Transverse colon (tissue), 4 donors: Measurements from ENCODE around the gene CENPH. TPM values are rescaled to one million over a fixed set of nuclear protein-coding genes. Genes with fewer than 3 reads are reported as not detected.

Experiments
- DNase-seq: peaks from one replicate; pipeline ENCODE4 v3.0.0-alpha.2; 2019
- H3K27ac ChIP-seq, 4 donors: fragments of 200-600 bp; sonication (generic); 2 replicates each; pipeline ENCODE4 v1.5.1; 2016 to 2018; ENCODE audit warnings: inconsistent platforms in 4 of 4
- H3K27me3 ChIP-seq: fragments of 200-600 bp; sonication (generic); 2 replicates; pipeline ENCODE4 v1.5.1; 2017; ENCODE audit warnings: inconsistent platforms
- H3K36me3 ChIP-seq, 4 donors: fragments of 200-600 bp; sonication (generic); 2 replicates each; pipeline ENCODE4 v1.5.1; 2017 to 2019; ENCODE audit warnings: inconsistent platforms in 4 of 4
- H3K4me1 ChIP-seq, 4 donors: fragments of 200-600 bp; sonication (generic); 2 replicates each; pipeline ENCODE4 v1.5.1; 2017 to 2020; ENCODE audit warnings: inconsistent platforms in 4 of 4
- H3K4me3 ChIP-seq, 4 donors: fragments of 200-600 bp; sonication (generic); 1 replicate in 1 of 4; 2 replicates in 3 of 4; pipeline versions ENCODE4 v1.5.1 to v1.6.1; 2017 to 2019; ENCODE audit warnings: inconsistent platforms in 4 of 4
- H3K9me3 ChIP-seq, 2 donors: fragments of 200-600 bp; sonication (generic); 2 replicates each; pipeline ENCODE4 v1.5.1; 2017 to 2019; ENCODE audit warnings: inconsistent platforms in 2 of 2
- CTCF ChIP-seq, 5 experiments: fragments of 200-600 bp in 3 of 5; fragments of 450-650 bp in 2 of 5; sonication (generic) in 3 of 5; IDR thresholded peaks; 1 replicate in 2 of 5; 2 replicates in 3 of 5; pipeline ENCODE4 v1.5.1; 2016 to 2017; ENCODE audit warnings: antibody characterized with exemption in 5 of 5, inconsistent platforms in 3 of 5, mild to moderate bottlenecking in 2 of 5, moderate library complexity in 1 of 5
- EP300 ChIP-seq: sonication (generic); formaldehyde crosslinking; IDR thresholded peaks from one replicate; pipeline ENCODE4 v1.6.1; 2017; ENCODE audit warnings: antibody characterized with exemption, low read depth
- POLR2A ChIP-seq: fragments of 450-650 bp; IDR thresholded peaks from one replicate; pipeline ENCODE4 v1.6.1; 2016; ENCODE audit warnings: antibody characterized with exemption, mild to moderate bottlenecking, moderate library complexity
- POLR2AphosphoS5 ChIP-seq, 3 donors: sonication (generic); formaldehyde crosslinking; IDR thresholded peaks; one replicate each; pipeline ENCODE4 v1.6.1; 2016; ENCODE audit warnings: antibody characterized with exemption in 3 of 3
- WGBS, 2 donors: methylation state at CpG; one replicate each; pipeline ENCODE4 v1.1.5; 2018; ENCODE audit warnings: low coverage in 1 of 2; 5-methylcytosine and 5-hydroxymethylcytosine counted together
- in situ Hi-C, 4 donors: fragments of 200-750 bp; cut with MboI; loops; one replicate each; pipeline versions ENCODE4 v1.15.0 to v1.15.1; 2017; ENCODE audit warnings: low sequenced_read_pairs in 3 of 4, low pct_ligation_motif_present in 1 of 4, low pct_unique_long_range_greater_than_20kb in 1 of 4
- intact Hi-C: fragments of 100-400 bp; cut with DNase I; formaldehyde crosslinking; loops from one replicate; pipeline ENCODE4 v1.15.1; 2023; ENCODE audit warnings: low total_unique reads
- total RNA-seq, 4 donors: library from RNA; depleted of rRNA; stranded (reverse); fragments of >200 nt; gene quantifications; one replicate each; pipeline ENCODE4 v1.1.0, GENCODE V29; 2016

The CENPH gene
- total RNA-seq, 4 donors from 2014 or later, result 1.2 to 4.4 TPM; not detected in 2

- Histone ChIP-seq H3K27me3 (no peaks in the 10 kb centered on the region), H3K9me3 (no peaks in the 10 kb centered on the region), H3K4me3 (no peak overlapping the region), H3K27ac (no peak overlapping the region), H3K36me3 (peaks cover 0 to 13% (median 0%) of the 10 kb centered on the region in 4 donors), H3K4me1 (peaks cover 3 to 39% (median 15%) of the 10 kb centered on the region in 4 donors)
- TF ChIP-seq EP300 (no peak), CTCF (IDR thresholded peaks at IDR 0.05) (no peak), POLR2A (no peak), POLR2AphosphoS5 (IDR thresholded peaks at IDR 0.05) (no peak)
- 74 to 77% methylated on average over 3 of the region's 3 CpGs for WGBS, 2 donors
- no peak for DNase-seq
- intact Hi-C loops (loop anchor here (10.0 kb wide), 1 partner anchor 583 kb away; no protein-coding TSS in a partner anchor), in situ Hi-C loops (no loop called here)
Observed at GRCh38 chr5:69237877-69238276, 48.5 kb downstream of the CENPH start.

GRCh38 chr5:69238760-69239251, 49.4 kb downstream of the CENPH start:
- WGBS, 2 donors, result 83 to 84% methylated on average over 6 of the region's 6 CpGs
- intact Hi-C loops (loop anchor here (10.0 kb wide), 1 partner anchor 584 kb away; no protein-coding TSS in a partner anchor), in situ Hi-C loops (no loop called here)
- Histone ChIP-seq H3K4me1 (peaks cover 3 to 38% (median 15%) of the 10 kb centered on the region in 4 donors), H3K27me3 (no peaks in the 10 kb centered on the region), H3K4me3 (no peak overlapping the region), H3K9me3 (no peaks in the 10 kb centered on the region), H3K27ac (no peak overlapping the region), H3K36me3 (peaks cover 0 to 13% (median 0%) of the 10 kb centered on the region in 4 donors)
- no peak for TF ChIP-seq POLR2AphosphoS5 (IDR thresholded peaks at IDR 0.05)
- TF ChIP-seq CTCF (IDR thresholded peaks at IDR 0.05), result no peak
- no peak for TF ChIP-seq EP300
- TF ChIP-seq POLR2A, result no peak
- no peak for DNase-seq

GRCh38 chr5:69242215-69242927, 53.0 kb downstream of the CENPH start:
- in situ Hi-C loops (no loop called here), intact Hi-C loops (no loop called here)
- TF ChIP-seq CTCF (IDR thresholded peaks at IDR 0.05), result no peak
- TF ChIP-seq EP300, result no peak
- no peak for TF ChIP-seq POLR2A
- no peak for TF ChIP-seq POLR2AphosphoS5 (IDR thresholded peaks at IDR 0.05)
- Histone ChIP-seq H3K27ac (no peak overlapping the region), H3K4me3 (no peak overlapping the region), H3K4me1 (peaks cover 0 to 12% (median 0%) of the 10 kb centered on the region in 4 donors), H3K36me3 (peaks cover 0 to 13% (median 0%) of the 10 kb centered on the region in 4 donors), H3K9me3 (no peaks in the 10 kb centered on the region), H3K27me3 (no peaks in the 10 kb centered on the region)
- 90 to 100% methylated on average over 3 to 8 of the region's 8 CpGs for WGBS, 2 donors
- no peak for DNase-seq

GRCh38 chr5:69245031-69245430, 55.6 kb downstream of the CENPH start:
- Histone ChIP-seq H3K27me3 (no peaks in the 10 kb centered on the region), H3K4me1 (peaks cover 0 to 5% (median 0%) of the 10 kb centered on the region in 4 donors), H3K4me3 (no peak overlapping the region), H3K9me3 (peaks cover 0 to 7% of the 10 kb centered on the region in 2 donors), H3K36me3 (peaks cover 0 to 4% (median 0%) of the 10 kb centered on the region in 4 donors), H3K27ac (no peak overlapping the region)
- TF ChIP-seq POLR2A (no peak), CTCF (IDR thresholded peaks at IDR 0.05) (no peak), EP300 (no peak), POLR2AphosphoS5 (IDR thresholded peaks at IDR 0.05) (no peak)
- in situ Hi-C loops, result no loop called here
- intact Hi-C loops, result no loop called here
- no peak for DNase-seq
- WGBS, 2 donors, result 96 to 100% methylated on average over 1 to 5 of the region's 5 CpGs
